ENCODE results near the gene MMADHC. TPM values are rescaled to one million over a fixed set of nuclear protein-coding genes. Genes with fewer than 3 reads are reported as not detected.

MMADHC gene
- total and polyA plus RNA-seq, 2 donors from 2014 or later, result 77.1 to 84.8 TPM

DNA sequence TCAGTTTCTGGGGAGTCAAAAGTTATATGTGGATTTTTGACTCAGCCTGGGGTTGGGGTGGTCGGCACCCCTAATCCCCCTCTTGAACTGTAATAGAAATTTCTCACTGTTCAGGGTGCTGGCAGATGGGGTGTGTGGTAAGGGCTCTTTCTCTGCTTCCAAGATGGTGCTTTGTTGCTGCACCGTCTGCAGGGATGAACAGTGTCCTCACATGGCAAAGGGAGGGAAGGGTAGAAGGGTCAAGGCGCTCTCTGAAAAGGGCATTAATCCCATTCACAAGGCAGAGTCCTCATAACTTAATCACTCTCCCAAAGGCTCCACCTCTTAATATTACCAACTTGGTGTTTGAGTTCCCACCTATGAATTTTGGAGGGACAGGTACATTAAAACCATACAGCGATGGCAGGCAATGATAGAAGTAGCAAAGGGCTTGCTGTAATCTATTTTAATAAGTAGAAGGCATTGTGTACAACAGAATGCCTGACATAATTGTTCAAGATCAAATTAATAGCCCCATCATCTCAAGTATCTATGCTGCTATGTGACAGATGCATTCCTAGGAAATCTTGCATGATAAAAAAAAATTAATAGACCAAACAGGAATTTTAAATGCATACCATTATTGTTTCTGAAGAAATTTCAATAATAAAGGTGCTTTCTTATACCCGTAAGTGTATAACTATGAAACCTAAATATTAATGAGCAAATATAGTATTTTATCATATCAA lies 28.1 kb downstream of the MMADHC start:
- DNase-seq (no peak), FAIRE-seq (no peak)
- H3K4me3 ChIP-seq (ENCODE audit: low read length in 3 of 3), result no peak overlapping the region
- no peak for TF ChIP-seq CTCF (IDR thresholded peaks at IDR 0.05; ENCODE audit: borderline replicate concordance, extremely low read depth, insufficient read depth)
- no peaks in the 10 kb centered on the region for H3K9me3 ChIP-seq (ENCODE audit: control insufficient read depth in 2 of 3, insufficient read depth in 1 of 3, low read length in 3 of 3)
- no peaks in the 10 kb centered on the region for H3K27me3 ChIP-seq (ENCODE audit: control insufficient read depth, insufficient read depth, low read length)
- no peak overlapping the region for H3K27ac ChIP-seq (ENCODE audit: low read depth in 2 of 2, low read length in 2 of 2)
- no peak overlapping the region for H3K9ac ChIP-seq (ENCODE audit: low read length in 3 of 3)
- intact Hi-C loops (cut with DNase I), result loop anchor here (5.0 kb wide), 1 partner anchor 542 kb away; no protein-coding TSS in a partner anchor
- H3K36me3 ChIP-seq (ENCODE audit: control insufficient read depth in 2 of 3, insufficient read depth in 3 of 3, low read length in 3 of 3), result no peaks in the 10 kb centered on the region
- H3K4me1 ChIP-seq (ENCODE audit: control insufficient read depth in 2 of 3, insufficient read depth in 2 of 3, low read depth in 1 of 3, low read length in 3 of 3), result peaks cover 0 to 3% (median 2%) of the 10 kb centered on the region in 3 donors

DNA sequence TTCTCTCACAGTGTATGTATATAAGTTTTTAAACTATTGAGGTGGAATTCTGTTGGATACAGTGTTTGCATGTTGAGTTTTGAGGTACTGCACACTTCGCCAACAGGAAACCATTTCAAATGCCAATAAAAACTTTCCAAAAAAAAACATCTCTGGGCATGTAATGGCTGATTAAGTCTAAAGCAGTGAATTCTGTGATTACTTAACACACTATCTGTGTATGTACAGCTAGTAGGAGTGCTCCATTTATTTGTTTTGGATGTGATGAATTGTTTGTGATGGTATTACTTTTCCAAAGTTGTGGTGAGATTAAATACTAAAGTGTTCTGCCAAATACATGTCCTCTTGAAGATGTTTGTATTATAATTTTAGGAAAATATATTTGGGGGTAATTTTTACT lies 31.1 kb downstream of the MMADHC start:
- H3K4me3 ChIP-seq (ENCODE audit: low read length in 3 of 3), result no peak overlapping the region
- no peaks in the 10 kb centered on the region for H3K4me1 ChIP-seq (ENCODE audit: control insufficient read depth in 2 of 3, insufficient read depth in 2 of 3, low read depth in 1 of 3, low read length in 3 of 3)
- H3K36me3 ChIP-seq (ENCODE audit: control insufficient read depth in 2 of 3, insufficient read depth in 3 of 3, low read length in 3 of 3), result no peaks in the 10 kb centered on the region
- no peak for DNase-seq
- intact Hi-C loops (cut with DNase I), result no loop called here
- no peaks in the 10 kb centered on the region for H3K27me3 ChIP-seq (ENCODE audit: control insufficient read depth, insufficient read depth, low read length)
- no peaks in the 10 kb centered on the region for H3K9me3 ChIP-seq (ENCODE audit: control insufficient read depth in 2 of 3, insufficient read depth in 1 of 3, low read length in 3 of 3)
- no peak overlapping the region for H3K27ac ChIP-seq (ENCODE audit: low read depth in 2 of 2, low read length in 2 of 2)
- no peak for FAIRE-seq
- no peak overlapping the region for H3K9ac ChIP-seq (ENCODE audit: low read length in 3 of 3)
- no peak for TF ChIP-seq CTCF (IDR thresholded peaks at IDR 0.05; ENCODE audit: borderline replicate concordance, extremely low read depth, insufficient read depth)

DNA sequence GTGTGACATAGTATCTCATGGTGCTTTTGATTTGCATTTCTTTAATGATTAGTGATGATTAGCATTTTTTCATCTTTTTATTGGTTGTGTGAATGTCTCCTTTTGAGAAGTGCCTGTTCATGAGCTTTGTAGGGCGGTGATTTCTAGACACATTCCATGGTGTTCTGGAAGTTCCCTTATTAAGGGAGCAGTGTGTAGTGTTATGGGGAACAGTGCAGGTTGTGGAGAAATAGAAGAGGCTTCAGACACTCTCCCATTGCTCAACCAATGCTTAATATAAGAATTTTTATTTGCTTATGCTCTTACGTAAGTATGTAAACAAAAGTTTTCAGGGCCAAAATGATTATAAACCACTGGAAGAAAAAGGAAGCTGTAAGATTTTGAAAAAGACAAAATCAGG lies 34.7 kb downstream of the MMADHC start:
- H3K36me3 ChIP-seq (ENCODE audit: control insufficient read depth in 2 of 3, insufficient read depth in 3 of 3, low read length in 3 of 3), result no peaks in the 10 kb centered on the region
- H3K9ac ChIP-seq (ENCODE audit: low read length in 3 of 3), result no peak overlapping the region
- no peak for FAIRE-seq
- H3K4me3 ChIP-seq (ENCODE audit: low read length in 3 of 3), result no peak overlapping the region
- TF ChIP-seq CTCF (IDR thresholded peaks at IDR 0.05; ENCODE audit: borderline replicate concordance, extremely low read depth, insufficient read depth), result no peak
- no peaks in the 10 kb centered on the region for H3K4me1 ChIP-seq (ENCODE audit: control insufficient read depth in 2 of 3, insufficient read depth in 2 of 3, low read depth in 1 of 3, low read length in 3 of 3)
- no peak overlapping the region for H3K27ac ChIP-seq (ENCODE audit: low read depth in 2 of 2, low read length in 2 of 2)
- no peaks in the 10 kb centered on the region for H3K9me3 ChIP-seq (ENCODE audit: control insufficient read depth in 2 of 3, insufficient read depth in 1 of 3, low read length in 3 of 3)
- intact Hi-C loops (cut with DNase I), result no loop called here
- no peak for DNase-seq
- no peaks in the 10 kb centered on the region for H3K27me3 ChIP-seq (ENCODE audit: control insufficient read depth, insufficient read depth, low read length)

Measured in kidney (tissue), 14 donors.